Astrocyte (in vitro differentiated cells and primary cell): ENCODE results near the gene SMIM5. TPM values are rescaled to one million over a fixed set of nuclear protein-coding genes. Genes with fewer than 3 reads are reported as not detected.
A peak's percentile ranks its signal among the peaks of the same experiment; 100 is the strongest.

ENCODE experiments used
- DNase-seq: peaks from one replicate; pipeline ENCODE4 v3.0.0-alpha.2; 2010; ENCODE audit warnings: low read depth
- FAIRE-seq: peaks from 2 replicates; lab custom pipeline; 2011; peaks lifted over from hg19 to GRCh38; lab: Jason Lieb, UNC
- H2AFZ ChIP-seq: 2 replicates; pipeline ENCODE4 v1.6.0; 2012; ENCODE audit warnings: low read depth, low read length, inconsistent platforms
- H3K27ac ChIP-seq: 2 replicates; pipeline ENCODE4 v1.5.1; 2011; ENCODE audit warnings: low read depth, low read length, inconsistent platforms
- H3K27me3 ChIP-seq: 2 replicates; pipeline ENCODE4 v1.6.0; 2011; ENCODE audit warnings: low read length, inconsistent platforms; ENCODE audit not compliant: insufficient read depth
- H3K36me3 ChIP-seq: 2 replicates; pipeline ENCODE4 v1.5.1; 2011; ENCODE audit warnings: low read length, inconsistent platforms; ENCODE audit not compliant: insufficient read depth
- H3K4me1 ChIP-seq: 2 replicates; pipeline ENCODE4 v1.5.1; 2011; ENCODE audit warnings: low read length, inconsistent platforms; ENCODE audit not compliant: insufficient read depth
- H3K4me2 ChIP-seq: 2 replicates; pipeline ENCODE4 v1.6.0; 2012; ENCODE audit warnings: low read length, inconsistent platforms
- H3K4me3 ChIP-seq: 2 replicates; pipeline ENCODE4 v1.5.1; 2011; ENCODE audit warnings: low read depth, mild to moderate bottlenecking, low read length, inconsistent platforms; ENCODE audit not compliant: insufficient read depth
- H3K79me2 ChIP-seq: 2 replicates; pipeline ENCODE4 v1.6.0; 2012; ENCODE audit warnings: mild to moderate bottlenecking, low read length, inconsistent platforms; ENCODE audit not compliant: insufficient read depth
- H3K9ac ChIP-seq: 2 replicates; pipeline ENCODE4 v1.6.0; 2012; ENCODE audit warnings: mild to moderate bottlenecking, low read length, inconsistent platforms
- H3K9me3 ChIP-seq: 2 replicates; pipeline ENCODE4 v1.5.1; 2012; ENCODE audit warnings: low read depth, mild to moderate bottlenecking, low read length, inconsistent platforms; ENCODE audit not compliant: insufficient read depth
- H4K20me1 ChIP-seq: 2 replicates; pipeline ENCODE4 v1.6.0; 2012; ENCODE audit warnings: low read length, inconsistent platforms; ENCODE audit not compliant: insufficient read depth
- H3K27ac Mint-ChIP-seq: one replicate; pipeline ENCODE4 v1.8.0; 2021; ENCODE audit warnings: mild to moderate bottlenecking, mixed read lengths; ENCODE audit not compliant: unreplicated experiment
- H3K27me3 Mint-ChIP-seq: one replicate; pipeline ENCODE4 v1.8.0; 2021; ENCODE audit warnings: low read depth, mixed read lengths; ENCODE audit not compliant: unreplicated experiment
- H3K36me3 Mint-ChIP-seq: one replicate; pipeline ENCODE4 v1.8.0; 2021; ENCODE audit warnings: low read depth, mixed read lengths; ENCODE audit not compliant: unreplicated experiment
- H3K4me1 Mint-ChIP-seq: one replicate; pipeline ENCODE4 v1.8.0; 2021; ENCODE audit warnings: low read depth, mixed read lengths; ENCODE audit not compliant: unreplicated experiment
- H3K4me3 Mint-ChIP-seq: one replicate; pipeline ENCODE4 v1.8.0; 2021; ENCODE audit warnings: mild to moderate bottlenecking, moderate library complexity, mixed read lengths; ENCODE audit not compliant: unreplicated experiment
- H3K9me3 Mint-ChIP-seq: one replicate; pipeline ENCODE4 v1.8.0; 2021; ENCODE audit warnings: mild to moderate bottlenecking, mixed read lengths; ENCODE audit not compliant: unreplicated experiment
- CTCF ChIP-seq: IDR thresholded peaks from 2 replicates; pipeline ENCODE4 v1.5.1; 2011; ENCODE audit warnings: low read depth, mild to moderate bottlenecking, inconsistent platforms, low read length, moderate library complexity; ENCODE audit not compliant: insufficient read depth
- EZH2 ChIP-seq: IDR thresholded peaks from 2 replicates; pipeline ENCODE4 v1.6.1; 2012; ENCODE audit warnings: mild to moderate bottlenecking, low read length, inconsistent platforms; ENCODE audit not compliant: insufficient read depth
- total RNA-seq: library from RNA; stranded (reverse); gene quantifications from 2 replicates; pipeline ENCODE4 v1.2.1, GENCODE V29; 2021

SMIM5 gene
- total RNA-seq, 1 donor from 2014 or later, result 0.07 TPM

- Histone ChIP-seq H3K4me3 (no peak overlapping the region), H3K36me3 (peaks cover 7% of the 10 kb centered on the region), H3K79me2 (no peaks in the 10 kb centered on the region), H3K4me1 (peaks cover 8% of the 10 kb centered on the region), H3K27ac (no peak overlapping the region), H2AFZ (no peak overlapping the region), H3K27me3 (no peaks in the 10 kb centered on the region), H3K9ac (no peak overlapping the region), H4K20me1 (peaks cover 3% of the 10 kb centered on the region), H3K9me3 (no peaks in the 10 kb centered on the region), H3K4me2 (no peak overlapping the region)
- DNase-seq (no peak), FAIRE-seq (no peak)
- H3K36me3 Mint-ChIP-seq, result peaks cover 16% of the 10 kb centered on the region
- no peaks in the 10 kb centered on the region for H3K9me3 Mint-ChIP-seq
- no peaks in the 10 kb centered on the region for H3K27me3 Mint-ChIP-seq
- H3K4me3 Mint-ChIP-seq, result no peak overlapping the region
- TF ChIP-seq EZH2 (no peak), CTCF (no peak)
- H3K4me1 Mint-ChIP-seq, result peaks cover 12% of the 10 kb centered on the region
- H3K27ac Mint-ChIP-seq, result peak overlapping the region; percentile 90
Observed at GRCh38 chr17:75645889-75646637, 12.8 kb downstream of the SMIM5 start.

- no peak for FAIRE-seq
- DNase-seq, result no peak
- Mint-ChIP-seq H3K27me3 (no peaks in the 10 kb centered on the region), H3K4me1 (peaks cover 12% of the 10 kb centered on the region), H3K36me3 (peaks cover 16% of the 10 kb centered on the region), H3K9me3 (no peaks in the 10 kb centered on the region), H3K27ac (no peak overlapping the region), H3K4me3 (no peak overlapping the region)
- H3K9ac ChIP-seq, result no peak overlapping the region
- no peak for TF ChIP-seq CTCF
- no peak for TF ChIP-seq EZH2
- peaks cover 8% of the 10 kb centered on the region for H3K4me1 ChIP-seq
- H2AFZ ChIP-seq, result no peak overlapping the region
- no peaks in the 10 kb centered on the region for H3K79me2 ChIP-seq
- no peaks in the 10 kb centered on the region for H3K9me3 ChIP-seq
- H3K36me3 ChIP-seq, result peaks cover 7% of the 10 kb centered on the region
- no peaks in the 10 kb centered on the region for H3K27me3 ChIP-seq
- H4K20me1 ChIP-seq, result peaks cover 3% of the 10 kb centered on the region
- H3K27ac ChIP-seq, result no peak overlapping the region
- no peak overlapping the region for H3K4me2 ChIP-seq
- H3K4me3 ChIP-seq, result no peak overlapping the region
Observed at GRCh38 chr17:75646638-75646992, 13.4 kb downstream of the SMIM5 start.

GRCh38 chr17:75647061-75647460, 13.8 kb downstream of the SMIM5 start:
- no peak overlapping the region for H3K4me3 ChIP-seq
- peaks cover 7% of the 10 kb centered on the region for H3K36me3 ChIP-seq
- no peaks in the 10 kb centered on the region for H3K27me3 Mint-ChIP-seq
- H3K36me3 Mint-ChIP-seq, result peaks cover 12% of the 10 kb centered on the region
- H3K4me3 Mint-ChIP-seq, result no peak overlapping the region
- DNase-seq (no peak), FAIRE-seq (no peak)
- TF ChIP-seq EZH2, result no peak
- peaks cover 12% of the 10 kb centered on the region for H3K4me1 Mint-ChIP-seq
- peaks cover 3% of the 10 kb centered on the region for H4K20me1 ChIP-seq
- no peak overlapping the region for H3K27ac Mint-ChIP-seq
- H3K27me3 ChIP-seq, result no peaks in the 10 kb centered on the region
- no peak overlapping the region for H3K27ac ChIP-seq
- no peak overlapping the region for H3K9ac ChIP-seq
- no peak overlapping the region for H3K4me2 ChIP-seq
- peaks cover 8% of the 10 kb centered on the region for H3K4me1 ChIP-seq
- no peaks in the 10 kb centered on the region for H3K9me3 ChIP-seq
- no peaks in the 10 kb centered on the region for H3K9me3 Mint-ChIP-seq
- no peak overlapping the region for H2AFZ ChIP-seq
- H3K79me2 ChIP-seq, result no peaks in the 10 kb centered on the region
